HepG2 (cell line): Measurements from ENCODE around the gene PTGR1. TPM values are rescaled to one million over a fixed set of nuclear protein-coding genes. Genes with fewer than 3 reads are reported as not detected.

ENCODE experiments used
- ATF7 ChIP-seq, 2 experiments: fragments of 450-650 bp in 1 of 2; sonication (generic) in 1 of 2; formaldehyde crosslinking in 1 of 2; IDR thresholded peaks; 2 replicates each; pipeline versions ENCODE4 v1.4.0 to v1.6.1; 2016 to 2020; ENCODE audit warnings: antibody characterized with exemption in 1 of 2, mild to moderate bottlenecking in 1 of 2, missing genetic modification reagents in 1 of 2
- HBP1 ChIP-seq: IDR thresholded peaks from 2 replicates; pipeline ENCODE4 v1.6.1; 2016; ENCODE audit warnings: low read depth, control low read depth
- HCFC1 ChIP-seq: fragments of 150-350 bp; IDR thresholded peaks from 2 replicates; pipeline ENCODE4 v1.6.1; 2014; ENCODE audit warnings: low read depth, low read length
- HOXA3 ChIP-seq: sonication (generic); formaldehyde crosslinking; IDR thresholded peaks from 2 replicates; pipeline ENCODE4 v1.5.0; 2020; ENCODE audit warnings: missing genetic modification reagents
- ZMAT3 ChIP-seq: sonication (generic); formaldehyde crosslinking; conservative IDR thresholded peaks from 2 replicates; pipeline ENCODE4 v1.7.0; 2021; ENCODE audit warnings: missing genetic modification reagents
- ZNF512 ChIP-seq: sonication (generic); formaldehyde crosslinking; IDR thresholded peaks from 2 replicates; pipeline ENCODE4 v1.4.0; 2020; ENCODE audit warnings: mild to moderate bottlenecking, missing genetic modification reagents
- ZNF646 ChIP-seq: sonication (generic); formaldehyde crosslinking; IDR thresholded peaks from 2 replicates; pipeline ENCODE4 v1.9.0; 2021; ENCODE audit warnings: mild to moderate bottlenecking, missing genetic modification reagents
- ZSCAN12 ChIP-seq: sonication (generic); formaldehyde crosslinking; IDR thresholded peaks from 2 replicates; pipeline ENCODE4 v1.9.0; 2021; ENCODE audit warnings: mild to moderate bottlenecking, missing genetic modification reagents
- polyA plus RNA-seq, 8 experiments: library from polyadenylated mRNA; depleted of rRNA in 3 of 8; stranded (reverse) in 7 of 8; unstranded in 1 of 8; fragments of >200 nt; fragmentation: Illumina TruSeq in 4 of 8; extraction: Trizol in 4 of 8; gene quantifications; 2 replicates each; pipeline versions ENCODE4 v1.2.1 to v1.2.3, GENCODE V29; 2011 to 2016; ENCODE audit warnings: low read depth in 4 of 8, missing spikeins in 1 of 8, mixed read lengths in 1 of 8; ENCODE audit not compliant: insufficient read depth in 1 of 8
- total RNA-seq, 5 experiments: library from RNA; depleted of rRNA; stranded (reverse); fragments of >200 nt; fragmentation: Illumina TruSeq; extraction: Trizol; gene quantifications; 2 replicates each; pipeline ENCODE4 v1.2.3, GENCODE V29; 2016; ENCODE audit warnings: low read depth in 1 of 5
- TF ChIP-seq, protein P1 (sequence below): IDR thresholded peaks from 2 replicates; pipeline ENCODE4 v1.4.0; 2020; ENCODE audit warnings: mild to moderate bottlenecking, missing genetic modification reagents
- TF ChIP-seq, protein P2 (sequence below): sonication (generic); formaldehyde crosslinking; conservative IDR thresholded peaks from 2 replicates; pipeline ENCODE4 v1.4.0; 2020; ENCODE audit warnings: missing genetic modification reagents
- TF ChIP-seq, protein P3 (sequence below): sonication (generic); formaldehyde crosslinking; IDR thresholded peaks from 2 replicates; pipeline ENCODE4 v1.5.0; 2020; ENCODE audit warnings: missing genetic modification reagents

Gene PTGR1
- total and polyA plus RNA-seq, 2 of the 13 experiments (the other 11 are each of a cell fraction or from before 2014, with no cell fraction given) = 6.0 to 15.8 TPM

DNA sequence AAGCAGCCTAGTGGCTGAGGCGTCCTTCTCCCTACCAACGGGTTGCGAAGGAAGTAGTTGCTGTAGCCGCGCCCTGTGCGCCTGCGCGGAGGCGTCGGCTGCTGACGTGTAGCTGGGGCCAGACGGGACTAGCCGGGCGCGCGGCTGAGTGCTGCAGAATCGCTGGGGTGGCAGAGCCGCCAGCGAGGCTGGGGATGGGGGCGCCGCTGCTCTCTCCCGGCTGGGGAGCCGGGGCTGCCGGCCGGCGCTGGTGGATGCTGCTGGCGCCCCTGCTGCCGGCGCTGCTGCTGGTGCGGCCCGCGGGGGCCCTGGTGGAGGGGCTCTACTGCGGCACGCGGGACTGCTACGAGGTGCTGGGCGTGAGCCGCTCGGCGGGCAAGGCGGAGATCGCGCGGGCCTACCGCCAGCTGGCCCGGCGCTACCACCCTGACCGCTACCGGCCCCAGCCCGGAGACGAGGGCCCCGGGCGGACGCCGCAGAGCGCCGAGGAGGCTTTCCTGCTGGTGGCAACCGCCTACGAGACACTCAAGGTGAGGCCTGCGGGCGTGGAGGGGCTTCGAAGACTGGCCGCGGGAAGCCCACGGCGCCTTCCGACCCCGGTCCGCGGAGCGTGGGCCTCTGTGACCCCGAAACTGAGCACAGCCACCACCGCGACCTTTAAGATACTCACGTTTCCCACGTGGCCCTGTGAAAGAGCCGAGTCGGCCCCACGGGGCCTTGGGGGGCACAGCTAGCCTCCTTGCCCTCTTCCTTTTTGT, 31.9 kb upstream of the PTGR1 start, which contains the start of gene DNAJC25 (continued):
- TF ChIP-seq ZNF512 (CRISPR knock-in tag) (no peak), HBP1 (peak; percentile 20; the same call in 1 of the 2 replicates), HCFC1 (no peak; the same call in 1 of the 2 replicates), ZSCAN12 (no peak), ATF7 (IDR thresholded peaks at IDR 0.05) (no peak), ATF7 (CRISPR knock-in tag; IDR thresholded peaks at IDR 0.05) (no peak; the same call in 1 of the 2 replicates), ZNF646 (CRISPR knock-in tag) (no peak), ZMAT3 (CRISPR knock-in tag) (no peak; the same call in 1 of the 2 replicates), HOXA3 (CRISPR knock-in tag) (peak; percentile 88)
- TF ChIP-seq, protein P1, sequence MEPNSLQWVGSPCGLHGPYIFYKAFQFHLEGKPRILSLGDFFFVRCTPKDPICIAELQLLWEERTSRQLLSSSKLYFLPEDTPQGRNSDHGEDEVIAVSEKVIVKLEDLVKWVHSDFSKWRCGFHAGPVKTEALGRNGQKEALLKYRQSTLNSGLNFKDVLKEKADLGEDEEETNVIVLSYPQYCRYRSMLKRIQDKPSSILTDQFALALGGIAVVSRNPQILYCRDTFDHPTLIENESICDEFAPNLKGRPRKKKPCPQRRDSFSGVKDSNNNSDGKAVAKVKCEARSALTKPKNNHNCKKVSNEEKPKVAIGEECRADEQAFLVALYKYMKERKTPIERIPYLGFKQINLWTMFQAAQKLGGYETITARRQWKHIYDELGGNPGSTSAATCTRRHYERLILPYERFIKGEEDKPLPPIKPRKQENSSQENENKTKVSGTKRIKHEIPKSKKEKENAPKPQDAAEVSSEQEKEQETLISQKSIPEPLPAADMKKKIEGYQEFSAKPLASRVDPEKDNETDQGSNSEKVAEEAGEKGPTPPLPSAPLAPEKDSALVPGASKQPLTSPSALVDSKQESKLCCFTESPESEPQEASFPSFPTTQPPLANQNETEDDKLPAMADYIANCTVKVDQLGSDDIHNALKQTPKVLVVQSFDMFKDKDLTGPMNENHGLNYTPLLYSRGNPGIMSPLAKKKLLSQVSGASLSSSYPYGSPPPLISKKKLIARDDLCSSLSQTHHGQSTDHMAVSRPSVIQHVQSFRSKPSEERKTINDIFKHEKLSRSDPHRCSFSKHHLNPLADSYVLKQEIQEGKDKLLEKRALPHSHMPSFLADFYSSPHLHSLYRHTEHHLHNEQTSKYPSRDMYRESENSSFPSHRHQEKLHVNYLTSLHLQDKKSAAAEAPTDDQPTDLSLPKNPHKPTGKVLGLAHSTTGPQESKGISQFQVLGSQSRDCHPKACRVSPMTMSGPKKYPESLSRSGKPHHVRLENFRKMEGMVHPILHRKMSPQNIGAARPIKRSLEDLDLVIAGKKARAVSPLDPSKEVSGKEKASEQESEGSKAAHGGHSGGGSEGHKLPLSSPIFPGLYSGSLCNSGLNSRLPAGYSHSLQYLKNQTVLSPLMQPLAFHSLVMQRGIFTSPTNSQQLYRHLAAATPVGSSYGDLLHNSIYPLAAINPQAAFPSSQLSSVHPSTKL (CRISPR knock-in tag) = no peak; the same call in 1 of the 2 replicates
- TF ChIP-seq, protein P2, sequence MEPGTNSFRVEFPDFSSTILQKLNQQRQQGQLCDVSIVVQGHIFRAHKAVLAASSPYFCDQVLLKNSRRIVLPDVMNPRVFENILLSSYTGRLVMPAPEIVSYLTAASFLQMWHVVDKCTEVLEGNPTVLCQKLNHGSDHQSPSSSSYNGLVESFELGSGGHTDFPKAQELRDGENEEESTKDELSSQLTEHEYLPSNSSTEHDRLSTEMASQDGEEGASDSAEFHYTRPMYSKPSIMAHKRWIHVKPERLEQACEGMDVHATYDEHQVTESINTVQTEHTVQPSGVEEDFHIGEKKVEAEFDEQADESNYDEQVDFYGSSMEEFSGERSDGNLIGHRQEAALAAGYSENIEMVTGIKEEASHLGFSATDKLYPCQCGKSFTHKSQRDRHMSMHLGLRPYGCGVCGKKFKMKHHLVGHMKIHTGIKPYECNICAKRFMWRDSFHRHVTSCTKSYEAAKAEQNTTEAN (CRISPR knock-in tag) = no peak
- TF ChIP-seq, protein P3, sequence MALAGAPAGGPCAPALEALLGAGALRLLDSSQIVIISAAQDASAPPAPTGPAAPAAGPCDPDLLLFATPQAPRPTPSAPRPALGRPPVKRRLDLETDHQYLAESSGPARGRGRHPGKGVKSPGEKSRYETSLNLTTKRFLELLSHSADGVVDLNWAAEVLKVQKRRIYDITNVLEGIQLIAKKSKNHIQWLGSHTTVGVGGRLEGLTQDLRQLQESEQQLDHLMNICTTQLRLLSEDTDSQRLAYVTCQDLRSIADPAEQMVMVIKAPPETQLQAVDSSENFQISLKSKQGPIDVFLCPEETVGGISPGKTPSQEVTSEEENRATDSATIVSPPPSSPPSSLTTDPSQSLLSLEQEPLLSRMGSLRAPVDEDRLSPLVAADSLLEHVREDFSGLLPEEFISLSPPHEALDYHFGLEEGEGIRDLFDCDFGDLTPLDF = peak; percentile 43
